ENCODE results near the gene FSTL5.

Gene FSTL5

GRCh38 chr4:161546902-161547301 is 616.9 kb downstream of the FSTL5 start:
- no peak for TF ChIP-seq EZH2 (IDR thresholded peaks at IDR 0.05)
- no peak for TF ChIP-seq POLR2AphosphoS5 (IDR thresholded peaks at IDR 0.05; ENCODE audit: borderline replicate concordance, low read depth, low read length)
- TF ChIP-seq FOXP2 (optimal IDR thresholded peaks at IDR 0.05; ENCODE audit: control extremely low read depth, extremely low read length, insufficient read depth), result no peak
- Histone ChIP-seq H3K36me3 (ENCODE audit: insufficient read depth, low read length) (no peaks in the 10 kb centered on the region), H3K9ac (ENCODE audit: insufficient read length) (no peak overlapping the region), H3K27ac (no peak overlapping the region), H3K9me3 (ENCODE audit: low read depth, low read length) (no peaks in the 10 kb centered on the region), H3K4me3 (no peak overlapping the region)
- DNase-seq (ENCODE audit: low read depth, low spot score), result no peak

GRCh38 chr4:161540265-161540664 is 623.5 kb downstream of the FSTL5 start:
- Histone ChIP-seq H3K4me3 (no peak overlapping the region), H3K27ac (no peak overlapping the region), H3K9ac (ENCODE audit: insufficient read length) (no peak overlapping the region), H3K36me3 (ENCODE audit: insufficient read depth, low read length) (no peaks in the 10 kb centered on the region), H3K9me3 (ENCODE audit: low read depth, low read length) (no peaks in the 10 kb centered on the region)
- TF ChIP-seq POLR2AphosphoS5 (IDR thresholded peaks at IDR 0.05; ENCODE audit: borderline replicate concordance, low read depth, low read length), result no peak
- TF ChIP-seq EZH2 (IDR thresholded peaks at IDR 0.05), result no peak
- TF ChIP-seq FOXP2 (optimal IDR thresholded peaks at IDR 0.05; ENCODE audit: control extremely low read depth, extremely low read length, insufficient read depth), result no peak
- DNase-seq (ENCODE audit: low read depth, low spot score), result no peak

GRCh38 chr4:161538941-161539340 is 624.9 kb downstream of the FSTL5 start:
- Histone ChIP-seq H3K36me3 (ENCODE audit: insufficient read depth, low read length) (no peaks in the 10 kb centered on the region), H3K4me3 (no peak overlapping the region), H3K9ac (ENCODE audit: insufficient read length) (no peak overlapping the region), H3K9me3 (ENCODE audit: low read depth, low read length) (no peaks in the 10 kb centered on the region), H3K27ac (no peak overlapping the region)
- TF ChIP-seq EZH2 (IDR thresholded peaks at IDR 0.05) (no peak), FOXP2 (optimal IDR thresholded peaks at IDR 0.05; ENCODE audit: control extremely low read depth, extremely low read length, insufficient read depth) (no peak), POLR2AphosphoS5 (IDR thresholded peaks at IDR 0.05; ENCODE audit: borderline replicate concordance, low read depth, low read length) (no peak)
- no peak for DNase-seq (ENCODE audit: low read depth, low spot score)

GRCh38 chr4:161530710-161531109 is 633.1 kb downstream of the FSTL5 start:
- TF ChIP-seq EZH2 (IDR thresholded peaks at IDR 0.05), result no peak
- DNase-seq (ENCODE audit: low read depth, low spot score), result no peak
- Histone ChIP-seq H3K9ac (ENCODE audit: insufficient read length) (no peak overlapping the region), H3K9me3 (ENCODE audit: low read depth, low read length) (no peaks in the 10 kb centered on the region), H3K27ac (no peak overlapping the region), H3K36me3 (ENCODE audit: insufficient read depth, low read length) (no peaks in the 10 kb centered on the region), H3K4me3 (no peak overlapping the region)

GRCh38 chr4:161525121-161525520 is 638.7 kb downstream of the FSTL5 start:
- H3K9ac ChIP-seq (ENCODE audit: insufficient read length), result no peak overlapping the region
- no peak overlapping the region for H3K4me3 ChIP-seq
- no peak for DNase-seq (ENCODE audit: low read depth, low spot score)
- H3K36me3 ChIP-seq (ENCODE audit: insufficient read depth, low read length), result no peaks in the 10 kb centered on the region
- no peaks in the 10 kb centered on the region for H3K9me3 ChIP-seq (ENCODE audit: low read depth, low read length)
- H3K27ac ChIP-seq, result no peak overlapping the region
- no peak for TF ChIP-seq FOXP2 (optimal IDR thresholded peaks at IDR 0.05; ENCODE audit: control extremely low read depth, extremely low read length, insufficient read depth)
- TF ChIP-seq POLR2AphosphoS5 (IDR thresholded peaks at IDR 0.05; ENCODE audit: borderline replicate concordance, low read depth, low read length), result no peak
- no peak for TF ChIP-seq EZH2 (IDR thresholded peaks at IDR 0.05)

GRCh38 chr4:161522031-161522430 is 641.8 kb downstream of the FSTL5 start:
- no peak for DNase-seq (ENCODE audit: low read depth, low spot score)
- Histone ChIP-seq H3K36me3 (ENCODE audit: insufficient read depth, low read length) (no peaks in the 10 kb centered on the region), H3K4me3 (no peak overlapping the region), H3K9ac (ENCODE audit: insufficient read length) (no peak overlapping the region), H3K27ac (no peak overlapping the region), H3K9me3 (ENCODE audit: low read depth, low read length) (no peaks in the 10 kb centered on the region)
- TF ChIP-seq FOXP2 (optimal IDR thresholded peaks at IDR 0.05; ENCODE audit: control extremely low read depth, extremely low read length, insufficient read depth) (no peak), POLR2AphosphoS5 (IDR thresholded peaks at IDR 0.05; ENCODE audit: borderline replicate concordance, low read depth, low read length) (no peak), EZH2 (IDR thresholded peaks at IDR 0.05) (no peak)

GRCh38 chr4:161519611-161520010 is 644.2 kb downstream of the FSTL5 start:
- no peak overlapping the region for H3K4me3 ChIP-seq
- TF ChIP-seq FOXP2 (optimal IDR thresholded peaks at IDR 0.05; ENCODE audit: control extremely low read depth, extremely low read length, insufficient read depth) (no peak), POLR2AphosphoS5 (IDR thresholded peaks at IDR 0.05; ENCODE audit: borderline replicate concordance, low read depth, low read length) (no peak), EZH2 (IDR thresholded peaks at IDR 0.05) (no peak)
- no peak overlapping the region for H3K9ac ChIP-seq (ENCODE audit: insufficient read length)
- no peaks in the 10 kb centered on the region for H3K36me3 ChIP-seq (ENCODE audit: insufficient read depth, low read length)
- H3K27ac ChIP-seq, result no peak overlapping the region
- no peak for DNase-seq (ENCODE audit: low read depth, low spot score)
- no peaks in the 10 kb centered on the region for H3K9me3 ChIP-seq (ENCODE audit: low read depth, low read length)

- no peak for TF ChIP-seq POLR2AphosphoS5 (IDR thresholded peaks at IDR 0.05; ENCODE audit: borderline replicate concordance, low read depth, low read length)
- no peak for TF ChIP-seq EZH2 (IDR thresholded peaks at IDR 0.05)
- no peak for TF ChIP-seq FOXP2 (optimal IDR thresholded peaks at IDR 0.05; ENCODE audit: control extremely low read depth, extremely low read length, insufficient read depth)
- no peak for DNase-seq (ENCODE audit: low read depth, low spot score)
- no peak overlapping the region for H3K4me3 ChIP-seq
- no peak overlapping the region for H3K9ac ChIP-seq (ENCODE audit: insufficient read length)
- no peaks in the 10 kb centered on the region for H3K9me3 ChIP-seq (ENCODE audit: low read depth, low read length)
- no peaks in the 10 kb centered on the region for H3K36me3 ChIP-seq (ENCODE audit: insufficient read depth, low read length)
- no peak overlapping the region for H3K27ac ChIP-seq
Measured at GRCh38 chr4:161517941-161518340, 645.9 kb downstream of the FSTL5 start.

GRCh38 chr4:161505141-161505540 is 658.7 kb downstream of the FSTL5 start:
- Histone ChIP-seq H3K27ac (no peak overlapping the region), H3K9me3 (ENCODE audit: low read depth, low read length) (no peaks in the 10 kb centered on the region), H3K9ac (ENCODE audit: insufficient read length) (no peak overlapping the region), H3K36me3 (ENCODE audit: insufficient read depth, low read length) (no peaks in the 10 kb centered on the region), H3K4me3 (no peak overlapping the region)
- TF ChIP-seq FOXP2 (optimal IDR thresholded peaks at IDR 0.05; ENCODE audit: control extremely low read depth, extremely low read length, insufficient read depth) (no peak), POLR2AphosphoS5 (IDR thresholded peaks at IDR 0.05; ENCODE audit: borderline replicate concordance, low read depth, low read length) (no peak), EZH2 (IDR thresholded peaks at IDR 0.05) (no peak)
- DNase-seq (ENCODE audit: low read depth, low spot score), result no peak
